Upper lobe of left lung (tissue), 4 donors: ENCODE results near the gene SLC38A9.

Experiments used
- POLR2AphosphoS5 ChIP-seq, 2 donors: sonication (generic); formaldehyde crosslinking; IDR thresholded peaks; one replicate each; pipeline ENCODE4 v1.5.1; 2017; ENCODE audit warnings: antibody characterized with exemption in 2 of 2
- TF ChIP-seq, protein P1 (sequence below), 6 experiments: fragments of 450-650 bp in 4 of 6; fragments of 200-600 bp in 2 of 6; sonication (generic) in 2 of 6; IDR thresholded peaks; one replicate each; pipeline ENCODE4 v1.5.1; 2016 to 2019; ENCODE audit warnings: antibody characterized with exemption in 6 of 6

DNA sequence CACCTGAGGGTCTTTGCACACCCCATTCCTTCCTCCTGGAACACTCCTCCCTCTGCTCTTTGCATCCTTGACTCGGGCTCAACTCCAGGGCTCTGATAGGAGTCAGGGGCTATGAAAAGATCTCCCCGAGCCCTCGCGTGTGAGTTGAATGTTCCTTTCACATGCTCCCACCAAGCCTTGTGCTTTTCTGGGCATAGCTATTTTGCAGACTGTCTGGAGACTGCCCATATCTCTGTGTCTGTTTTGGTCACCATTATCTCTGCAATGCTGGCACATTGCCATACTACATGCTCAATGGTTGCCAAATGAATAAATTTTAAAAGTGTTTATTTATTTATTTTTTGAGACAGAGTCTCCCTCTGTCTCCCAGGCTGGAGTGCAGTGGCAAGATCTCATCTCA, 120.4 kb downstream of the SLC38A9 start:
- TF ChIP-seq, protein P1, sequence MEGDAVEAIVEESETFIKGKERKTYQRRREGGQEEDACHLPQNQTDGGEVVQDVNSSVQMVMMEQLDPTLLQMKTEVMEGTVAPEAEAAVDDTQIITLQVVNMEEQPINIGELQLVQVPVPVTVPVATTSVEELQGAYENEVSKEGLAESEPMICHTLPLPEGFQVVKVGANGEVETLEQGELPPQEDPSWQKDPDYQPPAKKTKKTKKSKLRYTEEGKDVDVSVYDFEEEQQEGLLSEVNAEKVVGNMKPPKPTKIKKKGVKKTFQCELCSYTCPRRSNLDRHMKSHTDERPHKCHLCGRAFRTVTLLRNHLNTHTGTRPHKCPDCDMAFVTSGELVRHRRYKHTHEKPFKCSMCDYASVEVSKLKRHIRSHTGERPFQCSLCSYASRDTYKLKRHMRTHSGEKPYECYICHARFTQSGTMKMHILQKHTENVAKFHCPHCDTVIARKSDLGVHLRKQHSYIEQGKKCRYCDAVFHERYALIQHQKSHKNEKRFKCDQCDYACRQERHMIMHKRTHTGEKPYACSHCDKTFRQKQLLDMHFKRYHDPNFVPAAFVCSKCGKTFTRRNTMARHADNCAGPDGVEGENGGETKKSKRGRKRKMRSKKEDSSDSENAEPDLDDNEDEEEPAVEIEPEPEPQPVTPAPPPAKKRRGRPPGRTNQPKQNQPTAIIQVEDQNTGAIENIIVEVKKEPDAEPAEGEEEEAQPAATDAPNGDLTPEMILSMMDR (IDR thresholded peaks at IDR 0.05): no peak
- TF ChIP-seq POLR2AphosphoS5 (IDR thresholded peaks at IDR 0.05): no peak
